Testis (tissue), 2 donors: ENCODE results near the gene CPLX4.

Experiments used
- CTCF ChIP-seq, 3 experiments: fragments of 450-650 bp in 2 of 3; fragments of 200-600 bp in 1 of 3; sonication (generic) in 1 of 3; IDR thresholded peaks; one replicate each; pipeline ENCODE4 v1.5.1; 2016 to 2019; ENCODE audit warnings: antibody characterized with exemption in 3 of 3, mild to moderate bottlenecking in 2 of 3, moderate library complexity in 1 of 3
- POLR2A ChIP-seq: fragments of 450-650 bp; IDR thresholded peaks from one replicate; pipeline ENCODE4 v1.6.1; 2017; ENCODE audit warnings: antibody characterized with exemption, mild to moderate bottlenecking, moderate library complexity

DNA sequence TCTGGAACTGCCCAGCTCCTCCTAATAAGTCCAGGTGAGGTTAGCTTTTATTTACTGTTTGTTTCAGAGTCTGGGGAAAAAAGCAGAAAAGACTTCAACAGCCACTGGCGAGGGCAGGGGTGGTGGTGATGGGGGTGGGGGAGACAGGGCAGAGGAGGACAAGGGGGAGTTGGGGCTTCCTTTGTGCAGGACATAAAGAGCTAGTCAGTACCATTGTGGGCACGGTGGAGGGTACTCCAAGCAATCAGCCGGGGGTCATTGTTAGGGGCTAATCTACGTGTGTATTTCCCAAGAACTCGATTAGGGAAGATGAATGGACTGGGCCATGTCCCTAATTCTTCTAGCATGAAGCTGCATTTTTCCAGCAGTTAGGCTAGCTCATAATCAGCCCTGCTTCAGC lies 42.4 kb downstream of the CPLX4 start:
- TF ChIP-seq POLR2A = no peak
- TF ChIP-seq CTCF (IDR thresholded peaks at IDR 0.05) = no peak
